ENCODE results near the gene STMN3.
"Not testable (repeated sequence)": the region's sequence is repeated elsewhere in the genome, so short reads cannot be mapped to it uniquely, and the experiment has no call there.

Gene STMN3

GRCh38 chr20:63675681-63676368, 22.6 kb upstream of the STMN3 start:
- no peak for DNase-seq

DNA sequence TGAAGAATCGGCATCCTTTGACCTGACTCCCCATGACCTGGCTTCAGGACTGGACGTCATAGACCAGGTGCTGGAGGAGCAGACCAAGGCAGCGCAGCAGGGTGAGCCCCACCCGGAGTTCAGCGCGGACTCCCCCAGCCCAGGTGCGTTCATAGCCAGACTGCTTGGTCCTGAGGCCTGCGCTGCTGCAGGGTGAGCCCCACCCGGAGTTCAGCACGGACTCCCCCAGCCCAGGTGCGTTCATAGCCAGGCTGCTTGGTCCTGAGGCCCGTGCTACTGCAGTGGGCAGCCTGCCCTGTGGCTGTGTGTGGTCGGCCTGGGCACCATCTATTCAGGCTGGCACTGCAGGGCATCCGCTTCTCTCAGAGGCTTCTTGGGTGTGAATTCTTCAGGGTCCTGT, 20.7 kb upstream of the STMN3 start:
- DNase-seq: no peak

DNA sequence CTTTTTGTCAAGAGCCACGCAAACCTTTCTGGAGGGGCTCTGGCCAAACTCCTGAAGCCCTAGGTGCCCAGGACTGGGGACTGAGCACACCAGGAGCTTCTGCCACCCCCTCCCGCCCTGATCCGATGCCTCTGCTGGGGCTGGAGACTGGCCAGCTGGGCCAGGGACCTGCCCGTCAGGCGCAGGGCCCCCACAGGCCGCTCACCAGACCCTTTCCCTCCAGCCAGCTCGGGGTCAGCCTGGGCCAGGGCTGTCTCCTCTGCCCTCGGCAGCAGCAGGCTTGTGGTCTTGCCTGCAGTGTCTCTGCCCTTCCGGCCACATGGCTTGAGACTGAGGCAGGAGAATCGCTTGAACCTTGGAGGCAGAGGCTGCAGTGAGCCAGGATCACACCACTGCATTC, 19.4 kb upstream of the STMN3 start:
- no peak for DNase-seq

- not testable (repeated sequence) for DNase-seq
Observed at GRCh38 chr20:63671695-63672094, 18.5 kb upstream of the STMN3 start.

DNA sequence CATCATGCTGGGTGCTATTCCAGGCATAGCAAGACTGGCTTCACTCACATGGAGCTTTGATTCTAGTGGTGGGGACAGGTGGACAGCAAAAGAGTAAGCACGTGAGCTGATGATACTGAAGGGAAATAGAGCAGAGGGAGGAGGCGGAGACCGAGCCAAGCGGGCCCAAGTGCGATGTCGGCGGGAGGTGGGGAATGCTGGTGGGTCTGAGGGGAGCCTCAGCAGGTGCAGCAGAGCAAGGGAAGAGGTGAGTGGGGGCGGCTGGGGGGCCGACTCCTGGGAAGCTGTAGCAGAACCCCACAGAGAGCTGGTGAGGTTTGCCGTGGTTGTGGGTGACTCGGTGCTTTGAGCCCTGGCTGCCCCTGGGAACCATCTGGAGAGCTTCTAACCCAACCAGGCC, 15.1 kb upstream of the STMN3 start:
- no peak for DNase-seq

- no peak for DNase-seq
Observed at GRCh38 chr20:63667858-63668257, 14.6 kb upstream of the STMN3 start.

DNA sequence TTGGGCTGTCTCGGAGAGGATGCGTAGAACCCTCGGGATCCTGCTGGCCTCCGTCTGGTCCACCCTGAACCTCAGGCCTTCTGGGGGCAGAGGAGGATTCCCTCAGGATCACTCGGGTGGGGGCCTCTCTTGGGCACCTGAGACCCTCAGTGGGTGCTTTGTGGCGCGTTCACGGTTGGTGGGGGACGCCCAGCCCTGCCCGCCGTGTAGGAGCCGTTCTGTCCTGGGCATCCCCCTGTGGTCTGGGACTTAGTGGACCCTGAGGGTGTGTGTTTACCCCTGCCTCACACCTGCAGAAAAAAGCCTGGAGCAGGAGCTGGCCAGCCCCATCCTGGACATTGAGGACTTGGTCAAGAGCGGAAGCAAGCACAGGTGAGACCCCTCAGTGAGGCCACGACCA, 12.5 kb upstream of the STMN3 start:
- DNase-seq: no peak

DNA sequence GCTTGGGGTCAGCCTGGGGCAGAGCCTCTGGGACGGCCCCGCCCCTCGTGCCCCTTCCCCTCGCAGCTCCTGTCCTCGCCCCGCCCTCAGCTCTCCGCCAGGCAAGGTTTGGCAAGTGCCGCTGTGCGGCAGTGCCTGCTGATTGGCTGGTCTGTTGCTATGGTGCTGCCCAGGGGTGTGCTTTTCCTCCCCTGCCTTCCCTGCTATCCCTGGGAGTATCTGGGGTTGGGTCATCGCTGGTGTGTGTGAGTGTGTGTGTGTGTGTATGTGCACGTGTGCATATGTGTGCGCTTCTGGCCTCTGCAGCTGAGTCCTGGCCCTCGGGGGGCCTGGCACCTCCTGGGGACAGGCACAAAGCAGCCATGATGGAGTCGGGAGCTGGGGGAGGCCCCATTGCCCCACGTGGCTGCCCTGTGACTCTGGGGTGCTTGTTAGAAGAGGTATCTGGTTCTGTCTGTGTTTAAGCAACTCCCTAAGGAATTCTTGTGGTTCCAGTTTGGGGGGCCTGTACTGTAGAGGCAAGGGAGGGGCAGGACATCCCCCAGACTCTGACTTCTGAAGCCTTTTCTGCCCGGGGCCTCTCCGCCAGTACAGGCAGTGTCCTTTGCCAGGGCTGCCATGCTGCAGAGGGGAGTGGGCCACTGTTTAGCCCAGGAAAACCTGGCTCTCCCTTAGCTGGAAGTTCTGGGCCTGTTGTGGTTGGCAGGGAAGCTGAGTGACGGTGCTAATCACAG, 11.8 kb upstream of the STMN3 start:
- no peak for DNase-seq

- no peak for DNase-seq
Observed at GRCh38 chr20:63664143-63664851, 11.1 kb upstream of the STMN3 start.

DNA sequence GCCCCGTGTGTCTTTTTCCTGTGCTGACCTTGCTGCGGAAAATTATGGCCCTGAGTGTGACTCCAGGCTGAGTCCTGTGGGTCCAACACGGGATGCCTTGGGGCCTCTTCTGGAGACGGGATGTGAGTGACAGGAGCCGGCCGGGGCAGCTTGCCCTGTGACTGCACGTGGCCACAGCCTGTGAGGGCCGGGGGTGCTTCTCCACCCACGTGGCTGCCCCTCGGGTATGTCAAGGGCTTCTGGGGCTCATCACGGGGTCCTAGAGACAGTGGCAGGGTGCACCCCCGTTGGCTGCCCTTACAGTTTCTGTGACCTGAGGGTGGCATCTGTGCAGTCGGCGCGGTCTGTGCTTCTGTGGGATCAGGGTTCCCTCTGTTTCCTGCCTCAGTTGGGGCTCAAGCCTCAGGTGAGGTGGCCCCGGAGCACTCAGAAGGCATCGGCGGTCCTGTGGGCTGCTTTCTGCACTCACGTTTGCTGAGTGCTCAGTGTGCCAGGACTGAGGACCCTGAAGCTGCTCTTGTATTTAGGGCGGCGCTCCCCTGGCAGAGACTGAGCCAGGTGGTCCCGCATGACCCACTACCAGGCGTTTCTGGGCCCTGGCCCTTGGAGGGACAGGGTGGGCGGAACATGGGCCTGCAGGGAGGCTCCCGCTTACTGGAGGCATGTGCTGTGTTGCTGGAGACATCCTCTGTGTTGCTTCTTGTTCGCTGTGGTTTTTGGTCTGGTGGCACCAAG, 10.3 kb upstream of the STMN3 start:
- DNase-seq: no peak

GRCh38 chr20:63662813-63663189, 9.6 kb upstream of the STMN3 start:
- DNase-seq: no peak

DNA sequence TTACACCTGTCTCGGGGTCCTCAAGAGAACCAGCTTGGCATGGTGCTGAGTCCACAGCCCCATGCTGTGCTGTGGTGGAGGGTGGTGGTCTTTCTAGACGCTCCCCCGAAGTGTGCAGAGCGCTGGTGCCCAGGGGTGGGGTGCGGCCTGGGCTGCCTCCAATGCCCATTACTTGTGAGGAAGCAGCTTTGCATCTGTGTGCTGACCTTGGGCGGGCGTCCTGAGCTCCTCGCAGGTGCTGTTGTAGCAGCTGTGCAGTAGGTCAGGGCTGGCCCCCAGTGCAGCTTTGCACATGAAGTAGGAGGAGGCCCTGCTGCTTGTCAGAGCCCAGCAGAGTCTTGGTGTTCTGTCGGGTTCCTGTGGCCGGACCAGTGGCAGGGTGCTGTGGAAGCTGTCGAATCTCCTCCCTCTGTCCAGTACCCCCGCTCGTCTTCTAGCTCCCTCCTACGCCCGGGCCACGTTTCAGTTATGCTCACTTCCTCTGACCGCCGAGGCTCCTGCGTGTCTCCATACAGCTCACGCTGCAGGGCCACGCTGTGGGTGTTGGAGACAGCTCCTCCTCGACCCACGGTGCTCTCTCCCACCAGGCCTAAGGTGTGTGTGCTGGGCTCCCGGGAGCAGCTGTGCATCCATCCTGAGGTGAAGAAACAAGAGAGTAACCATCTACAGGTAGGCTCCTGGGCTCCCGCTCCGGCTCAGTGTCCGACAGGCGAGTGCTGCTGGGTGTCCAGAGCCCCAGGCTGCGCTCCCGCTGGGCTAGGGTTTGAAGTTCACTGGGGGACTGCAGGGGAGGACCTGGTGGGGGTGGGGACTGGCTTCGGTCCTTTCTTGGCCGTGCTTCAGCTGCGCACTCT, 9.0 kb upstream of the STMN3 start:
- DNase-seq: no peak

GRCh38 chr20:63661108-63661507, 7.9 kb upstream of the STMN3 start:
- DNase-seq: no peak

DNA sequence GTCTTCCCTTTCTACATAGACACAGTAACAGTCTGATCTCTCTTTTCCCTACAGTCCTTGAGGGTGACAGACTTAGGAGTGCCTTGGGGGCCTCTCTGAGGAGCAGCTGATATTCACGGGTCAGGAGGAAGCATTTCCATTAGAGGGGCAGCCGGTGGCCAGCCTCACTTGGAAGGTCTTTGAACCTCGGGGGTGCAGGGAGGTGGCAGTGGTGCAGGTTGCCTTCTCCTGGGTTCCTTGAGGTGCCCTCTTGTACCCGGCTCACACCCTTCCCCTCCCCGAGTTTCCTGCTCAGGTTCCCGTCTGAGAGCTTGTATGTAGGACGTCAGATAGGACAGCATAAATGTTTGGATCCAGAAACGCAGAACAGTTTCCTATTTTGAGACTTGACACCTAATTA, 7.4 kb upstream of the STMN3 start:
- no peak for DNase-seq

GRCh38 chr20:63660174-63660573, 7.0 kb upstream of the STMN3 start:
- not testable (repeated sequence) for DNase-seq

DNA sequence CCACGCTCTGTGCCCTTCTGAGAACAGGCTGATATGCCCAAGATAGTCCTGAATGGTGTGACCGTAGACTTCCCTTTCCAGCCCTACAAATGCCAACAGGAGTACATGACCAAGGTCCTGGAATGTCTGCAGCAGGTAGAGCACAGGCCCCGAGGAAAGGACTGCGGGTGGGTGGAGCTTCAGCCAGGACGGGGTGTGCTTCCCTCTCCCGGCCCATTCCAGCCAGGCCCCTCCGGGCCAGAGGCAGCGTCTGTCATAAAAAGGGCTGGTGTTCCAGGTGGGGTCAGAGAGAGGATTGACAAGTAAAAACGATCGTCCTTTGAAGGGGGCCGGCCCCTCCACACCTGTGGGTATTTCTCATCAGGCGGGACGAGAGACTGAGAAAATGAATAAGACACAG, 6.1 kb upstream of the STMN3 start:
- no peak for DNase-seq

GRCh38 chr20:63658749-63659187, 5.5 kb upstream of the STMN3 start:
- peak; percentile 64 for DNase-seq

GRCh38 chr20:63657937-63658748, 4.9 kb upstream of the STMN3 start, which contains the start of gene RTEL1:
Gene RTEL1 (plus strand): TSS chr20:63658312. CDS start chr20:63659403, 1,091 bp downstream.
- DNase-seq: peak; percentile 96

- DNase-seq: peak; percentile 72
Observed at GRCh38 chr20:63657260-63657936, 4.2 kb upstream of the STMN3 start.

- DNase-seq: no peak
Observed at GRCh38 chr20:63656451-63656850, 3.2 kb upstream of the STMN3 start.

DNA sequence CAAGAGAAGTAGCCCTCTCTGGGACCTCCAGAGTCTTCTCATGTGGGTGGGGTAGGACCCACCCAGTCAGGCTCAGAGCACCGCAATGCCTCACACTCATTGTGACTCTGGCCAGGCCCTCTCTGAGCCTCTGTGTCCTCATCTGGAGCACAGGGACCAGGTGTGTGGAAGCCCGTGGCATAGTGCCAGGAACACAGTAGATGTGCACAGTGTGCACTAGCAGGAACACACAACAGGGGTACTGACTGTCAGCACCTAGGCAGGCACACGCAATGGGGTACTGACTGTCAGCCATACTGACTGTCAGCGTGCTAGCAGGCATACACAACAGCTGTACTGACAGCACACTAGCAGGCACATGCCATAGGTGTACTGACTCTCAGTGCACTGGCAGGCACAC, 2.0 kb upstream of the STMN3 start:
- DNase-seq: no peak

Data from DMS53 (cell line).